GM23338 (cell line): ENCODE results near the gene AFP. TPM values are rescaled to one million over a fixed set of nuclear protein-coding genes. Genes with fewer than 3 reads are reported as not detected.

Source experiments
- ATAC-seq: fragments of 200-7000 bp; cut with Tn5 transposase; 3 replicates; pipeline ENCODE4 v1.9.1; 2020
- DNase-seq: peaks from one replicate; pipeline ENCODE4 v3.0.0-alpha.2; 2015; ENCODE audit warnings: low spot score
- H2AFZ ChIP-seq: fragments of 200-600 bp; sonication (generic); 2 replicates; pipeline ENCODE4 v1.8.0; 2016; ENCODE audit warnings: antibody characterized with exemption, mild to moderate bottlenecking, moderate library complexity
- H3F3A ChIP-seq: fragments of 200-600 bp; sonication (generic); replicated peaks from 2 replicates; pipeline ENCODE4 v1.8.0; 2017; ENCODE audit warnings: antibody characterized with exemption, mixed run types, low read depth
- H3K27ac ChIP-seq: fragments of 200-600 bp; sonication (generic); 2 replicates; pipeline ENCODE4 v1.6.1; 2016; ENCODE audit warnings: low read depth
- H3K27me3 ChIP-seq: fragments of 200-600 bp; sonication (generic); 2 replicates; pipeline ENCODE4 v1.8.0; 2016; ENCODE audit warnings: mild to moderate bottlenecking, mixed run types, moderate library complexity; ENCODE audit not compliant: insufficient read depth
- H3K36me3 ChIP-seq: fragments of 200-600 bp; sonication (generic); 2 replicates; pipeline ENCODE4 v1.8.0; 2016; ENCODE audit warnings: mild to moderate bottlenecking; ENCODE audit not compliant: insufficient read depth
- H3K4me1 ChIP-seq: fragments of 200-600 bp; sonication (generic); 2 replicates; pipeline ENCODE4 v1.8.0; 2016; ENCODE audit warnings: mild to moderate bottlenecking, moderate library complexity; ENCODE audit not compliant: insufficient read depth
- H3K4me2 ChIP-seq: fragments of 200-600 bp; sonication (generic); 2 replicates; pipeline ENCODE4 v1.7.1; 2017; ENCODE audit warnings: mixed run types
- H3K4me3 ChIP-seq: fragments of 200-600 bp; sonication (generic); 2 replicates; pipeline ENCODE4 v1.6.1; 2016; ENCODE audit warnings: mixed run types
- H3K79me2 ChIP-seq: fragments of 200-600 bp; sonication (generic); replicated peaks from 2 replicates; pipeline ENCODE4 v1.8.0; 2017; ENCODE audit warnings: mild to moderate bottlenecking; ENCODE audit not compliant: insufficient read depth
- H3K9me2 ChIP-seq: fragments of 200-600 bp; sonication (generic); 2 replicates; pipeline ENCODE4 v1.8.0; 2017; ENCODE audit not compliant: insufficient read depth
- H4K20me1 ChIP-seq: fragments of 200-600 bp; sonication (generic); replicated peaks from 2 replicates; pipeline ENCODE4 v1.8.0; 2017; ENCODE audit warnings: mild to moderate bottlenecking; ENCODE audit not compliant: insufficient read depth
- H3K27ac Mint-ChIP-seq: 2 replicates; pipeline ENCODE4 v1.8.0; 2020; ENCODE audit warnings: inconsistent platforms, mild to moderate bottlenecking, moderate library complexity, mixed read lengths
- H3K27me3 Mint-ChIP-seq: 3 replicates; pipeline ENCODE4 v1.8.0; 2022; ENCODE audit warnings: low read depth, mild to moderate bottlenecking, moderate library complexity, mixed read lengths, inconsistent platforms; ENCODE audit not compliant: insufficient read depth, poor library complexity
- H3K36me3 Mint-ChIP-seq: 3 replicates; pipeline ENCODE4 v1.8.0; 2021; ENCODE audit warnings: low read depth, mild to moderate bottlenecking, inconsistent platforms, moderate library complexity, mixed read lengths
- H3K4me1 Mint-ChIP-seq: 3 replicates; pipeline ENCODE4 v1.8.0; 2020; ENCODE audit warnings: mild to moderate bottlenecking, inconsistent platforms, mixed read lengths
- H3K4me3 Mint-ChIP-seq: 3 replicates; pipeline ENCODE4 v1.8.0; 2021; ENCODE audit warnings: moderate library complexity, mild to moderate bottlenecking, inconsistent platforms, mixed read lengths
- H3K9me3 Mint-ChIP-seq: 3 replicates; pipeline ENCODE4 v1.8.0; 2020; ENCODE audit warnings: moderate library complexity, mild to moderate bottlenecking, inconsistent platforms, mixed read lengths
- CREB1 ChIP-seq: fragments of 250-450 bp; sonication (Bioruptor Pico); IDR thresholded peaks from 2 replicates; pipeline ENCODE4 v1.5.0; 2020; ENCODE audit warnings: low read depth, mild to moderate bottlenecking, moderate library complexity
- EZH2 ChIP-seq: fragments of 200-600 bp; sonication (generic); IDR thresholded peaks from one replicate; pipeline ENCODE4 v1.8.0; 2017; ENCODE audit warnings: antibody characterized with exemption, mild to moderate bottlenecking, low read depth; ENCODE audit not compliant: unreplicated experiment
- EZH2phosphoT487 ChIP-seq: fragments of 200-600 bp; sonication (generic); IDR thresholded peaks from one replicate; pipeline ENCODE4 v1.8.1; 2018; ENCODE audit warnings: antibody characterized with exemption; ENCODE audit not compliant: unreplicated experiment
- JUNB ChIP-seq: IDR thresholded peaks from one replicate; pipeline ENCODE4 v1.6.1; 2016; ENCODE audit warnings: antibody characterized with exemption; ENCODE audit not compliant: unreplicated experiment
- NANOG ChIP-seq: IDR thresholded peaks from 2 replicates; pipeline ENCODE4 v1.6.1; 2016; ENCODE audit warnings: antibody characterized with exemption, borderline replicate concordance
- POLR2AphosphoS5 ChIP-seq: IDR thresholded peaks from 2 replicates; pipeline ENCODE4 v1.6.1; 2016; ENCODE audit warnings: antibody characterized with exemption, low read depth
- STAT1 ChIP-seq: IDR thresholded peaks from one replicate; pipeline ENCODE4 v1.6.1; 2016; ENCODE audit warnings: antibody characterized with exemption; ENCODE audit not compliant: unreplicated experiment
- ZNF114 ChIP-seq: fragments of 250-450 bp; sonication (Bioruptor Pico); IDR thresholded peaks from 2 replicates; pipeline ENCODE4 v1.5.0; 2020; ENCODE audit warnings: mild to moderate bottlenecking, moderate library complexity
- ZNF331 ChIP-seq: fragments of 250-450 bp; sonication (Bioruptor Pico); IDR thresholded peaks from 2 replicates; pipeline ENCODE4 v1.5.0; 2020; ENCODE audit warnings: low read depth, mild to moderate bottlenecking, moderate library complexity
- polyA plus RNA-seq: library from polyadenylated mRNA; unstranded; fragments of >200 nt; fragmentation: Nextera tagmentation; extraction: Ambion mirVana; gene quantifications from 2 replicates; pipeline ENCODE4 v1.2.1, GENCODE V29; 2016
- total RNA-seq: library from RNA; depleted of rRNA; stranded (reverse); fragments of >200 nt; shearing (Covaris generic); gene quantifications from 2 replicates; pipeline ENCODE4 v1.2.3, GENCODE V29; 2014
- TF ChIP-seq, protein P1 (sequence below): IDR thresholded peaks from 2 replicates; pipeline ENCODE4 v1.6.1; 2016; ENCODE audit warnings: antibody characterized with exemption
- TF ChIP-seq, protein P2 (sequence below), 2 experiments: fragments of 200-600 bp in 1 of 2; sonication (generic) in 1 of 2; conservative IDR thresholded peaks; 2 replicates each; pipeline versions ENCODE4 v1.5.1 to v1.6.1; 2016 to 2017; ENCODE audit warnings: antibody characterized with exemption in 2 of 2, low read depth in 2 of 2, mild to moderate bottlenecking in 2 of 2, moderate library complexity in 1 of 2
- TF ChIP-seq, protein P3 (sequence below): IDR thresholded peaks from one replicate; pipeline ENCODE4 v1.6.1; 2018; ENCODE audit warnings: antibody characterized with exemption; ENCODE audit not compliant: unreplicated experiment

AFP gene
- total and polyA plus RNA-seq, 2 experiments from 2014 or later = 4.0 to 17.3 TPM

DNA sequence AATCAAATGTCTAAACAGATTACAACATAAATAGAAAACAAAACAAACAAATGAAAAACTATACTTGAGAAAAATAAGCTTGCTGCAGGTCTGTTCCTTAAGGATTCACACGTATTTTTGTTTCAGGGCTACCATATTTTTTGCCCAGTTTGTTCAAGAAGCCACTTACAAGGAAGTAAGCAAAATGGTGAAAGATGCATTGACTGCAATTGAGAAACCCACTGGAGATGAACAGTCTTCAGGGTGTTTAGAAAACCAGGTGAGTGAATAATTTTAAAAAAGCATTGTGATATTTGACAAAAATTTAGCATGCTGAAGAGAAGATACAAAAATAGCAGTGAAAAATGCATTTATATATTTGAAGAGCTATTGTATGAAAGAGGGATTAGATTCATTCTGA is 2.0 kb downstream of the AFP start:
- no peaks in the 10 kb centered on the region for H3K27me3 Mint-ChIP-seq
- no peak for DNase-seq
- no peaks in the 10 kb centered on the region for H3K36me3 Mint-ChIP-seq
- Histone ChIP-seq H2AFZ (no peak overlapping the region), H3K79me2 (no peaks in the 10 kb centered on the region), H3K27me3 (no peaks in the 10 kb centered on the region), H3K36me3 (no peaks in the 10 kb centered on the region), H3K4me3 (no peak overlapping the region), H3K27ac (no peak overlapping the region), H4K20me1 (no peaks in the 10 kb centered on the region), H3K4me2 (no peak overlapping the region), H3F3A (no peaks in the 10 kb centered on the region), H3K9me2 (no peaks in the 10 kb centered on the region), H3K4me1 (no peaks in the 10 kb centered on the region)
- no peaks in the 10 kb centered on the region for H3K4me1 Mint-ChIP-seq
- no peak for ATAC-seq
- no peak overlapping the region for H3K27ac Mint-ChIP-seq
- H3K9me3 Mint-ChIP-seq = no peaks in the 10 kb centered on the region
- H3K4me3 Mint-ChIP-seq = no peak overlapping the region
- TF ChIP-seq EZH2phosphoT487 (no peak), JUNB (no peak)
- TF ChIP-seq, protein P1, sequence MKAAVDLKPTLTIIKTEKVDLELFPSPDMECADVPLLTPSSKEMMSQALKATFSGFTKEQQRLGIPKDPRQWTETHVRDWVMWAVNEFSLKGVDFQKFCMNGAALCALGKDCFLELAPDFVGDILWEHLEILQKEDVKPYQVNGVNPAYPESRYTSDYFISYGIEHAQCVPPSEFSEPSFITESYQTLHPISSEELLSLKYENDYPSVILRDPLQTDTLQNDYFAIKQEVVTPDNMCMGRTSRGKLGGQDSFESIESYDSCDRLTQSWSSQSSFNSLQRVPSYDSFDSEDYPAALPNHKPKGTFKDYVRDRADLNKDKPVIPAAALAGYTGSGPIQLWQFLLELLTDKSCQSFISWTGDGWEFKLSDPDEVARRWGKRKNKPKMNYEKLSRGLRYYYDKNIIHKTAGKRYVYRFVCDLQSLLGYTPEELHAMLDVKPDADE = no peak

DNA sequence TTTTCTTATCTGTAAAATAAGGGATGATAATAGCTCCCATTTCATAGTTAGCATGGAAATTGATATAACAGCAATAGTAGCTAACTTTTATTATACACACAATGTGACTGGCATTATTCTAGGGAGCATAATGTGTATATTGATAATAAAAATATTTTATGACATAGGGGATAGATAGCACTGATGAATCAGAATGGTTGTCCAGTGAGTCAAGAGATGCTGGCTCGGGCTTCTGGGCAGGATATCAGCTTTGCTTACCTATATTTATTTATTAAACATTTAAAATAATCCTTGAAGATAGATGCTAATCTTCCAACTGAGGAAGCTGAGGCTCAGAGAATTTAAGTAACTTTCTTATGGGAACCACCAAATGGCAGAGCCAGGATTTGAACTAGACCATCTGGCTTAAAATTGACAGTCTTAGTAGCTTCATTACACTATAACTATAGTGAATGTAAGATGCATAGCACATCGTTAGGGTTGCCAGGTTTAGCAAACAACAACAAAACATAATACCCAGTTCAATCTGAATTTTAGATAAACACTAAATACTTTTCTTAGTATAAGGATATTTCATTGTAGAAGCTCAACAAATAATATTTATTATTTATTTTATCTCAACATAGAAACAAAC is 2.7 kb downstream of the AFP start:
- H3K4me2 ChIP-seq = no peak overlapping the region
- H3K4me1 ChIP-seq = no peaks in the 10 kb centered on the region
- Mint-ChIP-seq H3K27me3 (no peaks in the 10 kb centered on the region), H3K27ac (no peak overlapping the region), H3K4me3 (no peak overlapping the region), H3K9me3 (no peaks in the 10 kb centered on the region), H3K4me1 (no peaks in the 10 kb centered on the region), H3K36me3 (no peaks in the 10 kb centered on the region)
- H3K9me2 ChIP-seq = no peaks in the 10 kb centered on the region
- H3K79me2 ChIP-seq = no peaks in the 10 kb centered on the region
- no peaks in the 10 kb centered on the region for H3K36me3 ChIP-seq
- DNase-seq = no peak
- H2AFZ ChIP-seq = no peak overlapping the region
- ATAC-seq = no peak
- no peaks in the 10 kb centered on the region for H3F3A ChIP-seq
- H3K27me3 ChIP-seq = no peaks in the 10 kb centered on the region
- H4K20me1 ChIP-seq = no peaks in the 10 kb centered on the region
- H3K4me3 ChIP-seq = no peak overlapping the region
- H3K27ac ChIP-seq = no peak overlapping the region
- TF ChIP-seq STAT1 (no peak), ZNF331 (CRISPR knock-in tag) (no peak), EZH2phosphoT487 (no peak), POLR2AphosphoS5 (no peak), NANOG (no peak), EZH2 (no peak), JUNB (no peak), CREB1 (no peak), ZNF114 (CRISPR knock-in tag) (no peak)
- TF ChIP-seq, protein P2, sequence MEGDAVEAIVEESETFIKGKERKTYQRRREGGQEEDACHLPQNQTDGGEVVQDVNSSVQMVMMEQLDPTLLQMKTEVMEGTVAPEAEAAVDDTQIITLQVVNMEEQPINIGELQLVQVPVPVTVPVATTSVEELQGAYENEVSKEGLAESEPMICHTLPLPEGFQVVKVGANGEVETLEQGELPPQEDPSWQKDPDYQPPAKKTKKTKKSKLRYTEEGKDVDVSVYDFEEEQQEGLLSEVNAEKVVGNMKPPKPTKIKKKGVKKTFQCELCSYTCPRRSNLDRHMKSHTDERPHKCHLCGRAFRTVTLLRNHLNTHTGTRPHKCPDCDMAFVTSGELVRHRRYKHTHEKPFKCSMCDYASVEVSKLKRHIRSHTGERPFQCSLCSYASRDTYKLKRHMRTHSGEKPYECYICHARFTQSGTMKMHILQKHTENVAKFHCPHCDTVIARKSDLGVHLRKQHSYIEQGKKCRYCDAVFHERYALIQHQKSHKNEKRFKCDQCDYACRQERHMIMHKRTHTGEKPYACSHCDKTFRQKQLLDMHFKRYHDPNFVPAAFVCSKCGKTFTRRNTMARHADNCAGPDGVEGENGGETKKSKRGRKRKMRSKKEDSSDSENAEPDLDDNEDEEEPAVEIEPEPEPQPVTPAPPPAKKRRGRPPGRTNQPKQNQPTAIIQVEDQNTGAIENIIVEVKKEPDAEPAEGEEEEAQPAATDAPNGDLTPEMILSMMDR (conservative IDR thresholded peaks at IDR 0.05; ENCODE audit: low read depth in 2 of 2) = no peak
- TF ChIP-seq, protein P1 = no peak
- TF ChIP-seq, protein P3, sequence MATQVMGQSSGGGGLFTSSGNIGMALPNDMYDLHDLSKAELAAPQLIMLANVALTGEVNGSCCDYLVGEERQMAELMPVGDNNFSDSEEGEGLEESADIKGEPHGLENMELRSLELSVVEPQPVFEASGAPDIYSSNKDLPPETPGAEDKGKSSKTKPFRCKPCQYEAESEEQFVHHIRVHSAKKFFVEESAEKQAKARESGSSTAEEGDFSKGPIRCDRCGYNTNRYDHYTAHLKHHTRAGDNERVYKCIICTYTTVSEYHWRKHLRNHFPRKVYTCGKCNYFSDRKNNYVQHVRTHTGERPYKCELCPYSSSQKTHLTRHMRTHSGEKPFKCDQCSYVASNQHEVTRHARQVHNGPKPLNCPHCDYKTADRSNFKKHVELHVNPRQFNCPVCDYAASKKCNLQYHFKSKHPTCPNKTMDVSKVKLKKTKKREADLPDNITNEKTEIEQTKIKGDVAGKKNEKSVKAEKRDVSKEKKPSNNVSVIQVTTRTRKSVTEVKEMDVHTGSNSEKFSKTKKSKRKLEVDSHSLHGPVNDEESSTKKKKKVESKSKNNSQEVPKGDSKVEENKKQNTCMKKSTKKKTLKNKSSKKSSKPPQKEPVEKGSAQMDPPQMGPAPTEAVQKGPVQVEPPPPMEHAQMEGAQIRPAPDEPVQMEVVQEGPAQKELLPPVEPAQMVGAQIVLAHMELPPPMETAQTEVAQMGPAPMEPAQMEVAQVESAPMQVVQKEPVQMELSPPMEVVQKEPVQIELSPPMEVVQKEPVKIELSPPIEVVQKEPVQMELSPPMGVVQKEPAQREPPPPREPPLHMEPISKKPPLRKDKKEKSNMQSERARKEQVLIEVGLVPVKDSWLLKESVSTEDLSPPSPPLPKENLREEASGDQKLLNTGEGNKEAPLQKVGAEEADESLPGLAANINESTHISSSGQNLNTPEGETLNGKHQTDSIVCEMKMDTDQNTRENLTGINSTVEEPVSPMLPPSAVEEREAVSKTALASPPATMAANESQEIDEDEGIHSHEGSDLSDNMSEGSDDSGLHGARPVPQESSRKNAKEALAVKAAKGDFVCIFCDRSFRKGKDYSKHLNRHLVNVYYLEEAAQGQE = no peak
